Hepatocyte (in vitro differentiated cells): ENCODE results near the gene NIT2. TPM values are rescaled to one million over a fixed set of nuclear protein-coding genes. Genes with fewer than 3 reads are reported as not detected.

Source experiments
- DNase-seq: peaks from one replicate; pipeline ENCODE4 v3.0.0-alpha.2; 2016; ENCODE audit warnings: low spot score
- H2AFZ ChIP-seq: fragments of 200-600 bp; sonication (generic); 2 replicates; pipeline ENCODE4 v1.6.0; 2016; ENCODE audit warnings: antibody characterized with exemption, mild to moderate bottlenecking
- H3K27ac ChIP-seq: fragments of 200-600 bp; sonication (generic); 2 replicates; pipeline ENCODE4 v1.5.1; 2016; ENCODE audit warnings: mild to moderate bottlenecking
- H3K27me3 ChIP-seq: fragments of 200-600 bp; sonication (generic); 2 replicates; pipeline ENCODE4 v1.6.1; 2016
- H3K36me3 ChIP-seq: fragments of 200-600 bp; sonication (generic); replicated peaks from 2 replicates; pipeline ENCODE4 v1.5.1; 2016; ENCODE audit warnings: low read depth; ENCODE audit not compliant: insufficient read depth
- H3K4me1 ChIP-seq: fragments of 200-600 bp; sonication (generic); 2 replicates; pipeline ENCODE4 v1.5.1; 2016; ENCODE audit warnings: mild to moderate bottlenecking, moderate library complexity; ENCODE audit not compliant: insufficient read depth
- H3K4me2 ChIP-seq: fragments of 200-600 bp; sonication (generic); 2 replicates; pipeline ENCODE4 v1.6.0; 2016
- H3K4me3 ChIP-seq: fragments of 200-600 bp; sonication (generic); 2 replicates; pipeline ENCODE4 v1.5.1; 2016; ENCODE audit warnings: mild to moderate bottlenecking
- H3K79me2 ChIP-seq: fragments of 200-600 bp; sonication (generic); 2 replicates; pipeline ENCODE4 v1.6.0; 2017; ENCODE audit warnings: mild to moderate bottlenecking
- H3K9me2 ChIP-seq: fragments of 200-600 bp; sonication (generic); replicated peaks from 2 replicates; pipeline ENCODE4 v1.6.0; 2017; ENCODE audit warnings: mild to moderate bottlenecking; ENCODE audit not compliant: insufficient read depth
- H3K9me3 ChIP-seq: fragments of 200-600 bp; sonication (generic); 2 replicates; pipeline ENCODE4 v1.5.1; 2016; ENCODE audit warnings: low read depth, mild to moderate bottlenecking
- H4K20me1 ChIP-seq: fragments of 200-600 bp; sonication (generic); 2 replicates; pipeline ENCODE4 v1.6.0; 2016; ENCODE audit warnings: mild to moderate bottlenecking; ENCODE audit not compliant: insufficient read depth, poor library complexity, severe bottlenecking
- EZH2 ChIP-seq: fragments of 200-600 bp; sonication (generic); IDR thresholded peaks from 2 replicates; pipeline ENCODE4 v1.6.1; 2016; ENCODE audit warnings: antibody characterized with exemption, mild to moderate bottlenecking, borderline replicate concordance
- EZH2phosphoT487 ChIP-seq: fragments of 200-600 bp; sonication (generic); IDR thresholded peaks from one replicate; pipeline ENCODE4 v1.6.1; 2018; ENCODE audit warnings: antibody characterized with exemption, mild to moderate bottlenecking, low read depth, moderate library complexity; ENCODE audit not compliant: unreplicated experiment, severe bottlenecking
- WGBS: methylation state at CpG from one replicate; pipeline ENCODE4 v1.1.6; 2016; ENCODE audit warnings: low lambda C conversion rate; ENCODE audit errors: missing lambda C conversion rate; 5-methylcytosine and 5-hydroxymethylcytosine counted together
- polyA plus RNA-seq: library from polyadenylated mRNA; unstranded; fragments of >200 nt; fragmentation: Nextera tagmentation; extraction: Ambion mirVana; gene quantifications from 2 replicates; pipeline ENCODE4 v1.2.1, GENCODE V29; 2016
- total RNA-seq: library from RNA; depleted of rRNA; stranded (reverse); fragments of >200 nt; gene quantifications from 2 replicates; pipeline ENCODE4 v1.2.3, GENCODE V29; 2014
- TF ChIP-seq, protein P1 (sequence below): fragments of 200-600 bp; sonication (generic); IDR thresholded peaks from 2 replicates; pipeline ENCODE4 v1.5.1; 2016; ENCODE audit warnings: antibody characterized with exemption, mild to moderate bottlenecking; ENCODE audit not compliant: poor library complexity

Gene NIT2
- total and polyA plus RNA-seq, 2 experiments from 2014 or later, result 45.2 to 96.9 TPM

DNA sequence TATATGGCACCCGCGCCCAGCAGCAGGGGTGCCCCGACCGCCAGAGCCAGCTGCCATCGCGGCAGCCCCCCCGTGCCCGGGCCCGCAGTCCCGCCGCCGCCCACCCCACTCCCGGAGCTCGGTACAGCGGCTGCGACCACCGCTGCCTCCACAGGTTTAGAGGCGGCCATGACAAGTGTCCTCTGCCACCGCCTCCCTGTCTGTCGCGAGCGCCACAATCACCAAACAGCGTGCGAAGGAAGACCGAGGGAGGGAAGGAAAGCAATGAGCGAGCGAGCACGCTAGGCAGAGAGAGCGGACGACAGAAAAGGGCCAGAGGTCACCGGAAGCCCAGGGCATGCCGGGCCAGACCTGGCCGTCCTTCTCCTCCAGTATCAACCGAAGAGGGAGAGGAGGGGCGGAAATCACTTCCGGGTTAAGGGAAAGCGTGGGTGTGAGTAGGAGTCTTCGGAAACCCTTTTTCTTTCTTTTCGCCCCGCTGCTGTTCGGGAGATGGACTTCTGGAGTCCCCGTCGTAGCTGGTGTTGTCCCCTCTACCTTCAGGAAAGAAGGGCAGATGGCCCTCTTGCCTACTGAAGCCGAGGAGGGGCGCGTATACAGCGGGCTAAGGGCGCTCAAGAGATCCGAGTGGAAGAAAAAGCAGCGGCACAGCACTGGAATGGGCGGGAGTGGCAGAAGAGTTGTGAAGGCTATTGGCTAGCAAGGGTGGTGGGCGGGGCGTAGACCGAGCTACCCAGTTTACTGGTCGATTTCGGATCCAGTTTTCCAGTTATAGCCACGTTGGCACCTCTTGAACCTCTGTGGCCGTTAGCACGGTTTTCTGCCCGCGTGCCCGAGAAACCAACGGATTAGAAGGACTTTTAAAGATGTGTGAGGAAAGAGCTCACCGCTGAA is 66.5 kb downstream of the NIT2 start, which contains the start of the genes LNP1 and TOMM70:
LNP1 (plus strand) TSS at position 760 of the 894 bp plus-strand sequence. CDS start 28,191 bp downstream, outside the sequence.
TOMM70 (minus strand) TSS at position 310 of the 894 bp plus-strand sequence; CDS start at position 170, 140 bp downstream.
- no peaks in the 10 kb centered on the region for H3K9me3 ChIP-seq
- peaks cover 21% of the 10 kb centered on the region for H4K20me1 ChIP-seq
- H3K36me3 ChIP-seq, result no peaks in the 10 kb centered on the region
- no peak for TF ChIP-seq EZH2
- TF ChIP-seq, protein P1, sequence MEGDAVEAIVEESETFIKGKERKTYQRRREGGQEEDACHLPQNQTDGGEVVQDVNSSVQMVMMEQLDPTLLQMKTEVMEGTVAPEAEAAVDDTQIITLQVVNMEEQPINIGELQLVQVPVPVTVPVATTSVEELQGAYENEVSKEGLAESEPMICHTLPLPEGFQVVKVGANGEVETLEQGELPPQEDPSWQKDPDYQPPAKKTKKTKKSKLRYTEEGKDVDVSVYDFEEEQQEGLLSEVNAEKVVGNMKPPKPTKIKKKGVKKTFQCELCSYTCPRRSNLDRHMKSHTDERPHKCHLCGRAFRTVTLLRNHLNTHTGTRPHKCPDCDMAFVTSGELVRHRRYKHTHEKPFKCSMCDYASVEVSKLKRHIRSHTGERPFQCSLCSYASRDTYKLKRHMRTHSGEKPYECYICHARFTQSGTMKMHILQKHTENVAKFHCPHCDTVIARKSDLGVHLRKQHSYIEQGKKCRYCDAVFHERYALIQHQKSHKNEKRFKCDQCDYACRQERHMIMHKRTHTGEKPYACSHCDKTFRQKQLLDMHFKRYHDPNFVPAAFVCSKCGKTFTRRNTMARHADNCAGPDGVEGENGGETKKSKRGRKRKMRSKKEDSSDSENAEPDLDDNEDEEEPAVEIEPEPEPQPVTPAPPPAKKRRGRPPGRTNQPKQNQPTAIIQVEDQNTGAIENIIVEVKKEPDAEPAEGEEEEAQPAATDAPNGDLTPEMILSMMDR, result no peak
- TF ChIP-seq EZH2phosphoT487, result no peak
- H3K79me2 ChIP-seq, result peaks cover 81% of the 10 kb centered on the region
- no peaks in the 10 kb centered on the region for H3K9me2 ChIP-seq
- H3K4me3 ChIP-seq, result peak within 1 kb of the TSS; percentile 47
- H3K4me2 ChIP-seq, result peak within 1 kb of the TSS; percentile 87
- 2% methylated on average over 54 of the region's 64 CpGs for WGBS
- H3K27ac ChIP-seq, result peak within 1 kb of the TSS; percentile 94
- H3K4me1 ChIP-seq, result peaks cover 19% of the 10 kb centered on the region
- H2AFZ ChIP-seq, result peak within 1 kb of the TSS; percentile 67
- DNase-seq, result peak; percentile 98
- no peaks in the 10 kb centered on the region for H3K27me3 ChIP-seq

- TF ChIP-seq, protein P1, result no peak
- no peak for TF ChIP-seq EZH2
- no peak for TF ChIP-seq EZH2phosphoT487
- H3K9me3 ChIP-seq, result no peaks in the 10 kb centered on the region
- peaks cover 18% of the 10 kb centered on the region for H3K4me1 ChIP-seq
- H3K4me2 ChIP-seq, result peak overlapping the region; percentile 87
- peak overlapping the region; percentile 47 for H3K4me3 ChIP-seq
- DNase-seq, result peak; percentile 51
- H4K20me1 ChIP-seq, result peaks cover 21% of the 10 kb centered on the region
- no peaks in the 10 kb centered on the region for H3K9me2 ChIP-seq
- peak overlapping the region; percentile 67 for H2AFZ ChIP-seq
- peaks cover 77% of the 10 kb centered on the region for H3K79me2 ChIP-seq
- H3K36me3 ChIP-seq, result no peaks in the 10 kb centered on the region
- peak overlapping the region; percentile 94 for H3K27ac ChIP-seq
- 2% methylated on average over 23 of the region's 23 CpGs for WGBS
- H3K27me3 ChIP-seq, result no peaks in the 10 kb centered on the region
These were observed 67.1 kb downstream of the NIT2 start for GRCh38 chr3:100401674-100402041.

- H2AFZ ChIP-seq, result peak overlapping the region; percentile 67
- H3K9me3 ChIP-seq, result no peaks in the 10 kb centered on the region
- no peaks in the 10 kb centered on the region for H3K9me2 ChIP-seq
- peak overlapping the region; percentile 94 for H3K27ac ChIP-seq
- H3K27me3 ChIP-seq, result no peaks in the 10 kb centered on the region
- H4K20me1 ChIP-seq, result peaks cover 20% of the 10 kb centered on the region
- peak overlapping the region; percentile 47 for H3K4me3 ChIP-seq
- TF ChIP-seq EZH2phosphoT487, result no peak
- TF ChIP-seq, protein P1, result no peak
- DNase-seq, result peak; percentile 43
- peak overlapping the region; percentile 87 for H3K4me2 ChIP-seq
- H3K79me2 ChIP-seq, result peaks cover 71% of the 10 kb centered on the region
- peaks cover 12% of the 10 kb centered on the region for H3K4me1 ChIP-seq
- H3K36me3 ChIP-seq, result no peaks in the 10 kb centered on the region
- WGBS, result 3% methylated on average over 2 of the region's 2 CpGs
These were observed 67.7 kb downstream of the NIT2 start for GRCh38 chr3:100402256-100402655.
